GM23338 (cell line): ENCODE results near the gene DOP1A. TPM values are rescaled to one million over a fixed set of nuclear protein-coding genes. Genes with fewer than 3 reads are reported as not detected.

Experiments used
- ATAC-seq: fragments of 200-7000 bp; cut with Tn5 transposase; 3 replicates; pipeline ENCODE4 v1.9.1; 2020
- DNase-seq: peaks from one replicate; pipeline ENCODE4 v3.0.0-alpha.2; 2015; ENCODE audit warnings: low spot score
- H2AFZ ChIP-seq: fragments of 200-600 bp; sonication (generic); 2 replicates; pipeline ENCODE4 v1.8.0; 2016; ENCODE audit warnings: antibody characterized with exemption, mild to moderate bottlenecking, moderate library complexity
- H3F3A ChIP-seq: fragments of 200-600 bp; sonication (generic); replicated peaks from 2 replicates; pipeline ENCODE4 v1.8.0; 2017; ENCODE audit warnings: antibody characterized with exemption, mixed run types, low read depth
- H3K27ac ChIP-seq: fragments of 200-600 bp; sonication (generic); 2 replicates; pipeline ENCODE4 v1.6.1; 2016; ENCODE audit warnings: low read depth
- H3K27me3 ChIP-seq: fragments of 200-600 bp; sonication (generic); 2 replicates; pipeline ENCODE4 v1.8.0; 2016; ENCODE audit warnings: mild to moderate bottlenecking, mixed run types, moderate library complexity; ENCODE audit not compliant: insufficient read depth
- H3K36me3 ChIP-seq: fragments of 200-600 bp; sonication (generic); 2 replicates; pipeline ENCODE4 v1.8.0; 2016; ENCODE audit warnings: mild to moderate bottlenecking; ENCODE audit not compliant: insufficient read depth
- H3K4me1 ChIP-seq: fragments of 200-600 bp; sonication (generic); 2 replicates; pipeline ENCODE4 v1.8.0; 2016; ENCODE audit warnings: mild to moderate bottlenecking, moderate library complexity; ENCODE audit not compliant: insufficient read depth
- H3K4me2 ChIP-seq: fragments of 200-600 bp; sonication (generic); 2 replicates; pipeline ENCODE4 v1.7.1; 2017; ENCODE audit warnings: mixed run types
- H3K4me3 ChIP-seq: fragments of 200-600 bp; sonication (generic); 2 replicates; pipeline ENCODE4 v1.6.1; 2016; ENCODE audit warnings: mixed run types
- H3K79me2 ChIP-seq: fragments of 200-600 bp; sonication (generic); replicated peaks from 2 replicates; pipeline ENCODE4 v1.8.0; 2017; ENCODE audit warnings: mild to moderate bottlenecking; ENCODE audit not compliant: insufficient read depth
- H3K9me2 ChIP-seq: fragments of 200-600 bp; sonication (generic); 2 replicates; pipeline ENCODE4 v1.8.0; 2017; ENCODE audit not compliant: insufficient read depth
- H4K20me1 ChIP-seq: fragments of 200-600 bp; sonication (generic); replicated peaks from 2 replicates; pipeline ENCODE4 v1.8.0; 2017; ENCODE audit warnings: mild to moderate bottlenecking; ENCODE audit not compliant: insufficient read depth
- H3K27ac Mint-ChIP-seq: 2 replicates; pipeline ENCODE4 v1.8.0; 2020; ENCODE audit warnings: inconsistent platforms, mild to moderate bottlenecking, moderate library complexity, mixed read lengths
- H3K27me3 Mint-ChIP-seq: 3 replicates; pipeline ENCODE4 v1.8.0; 2022; ENCODE audit warnings: low read depth, mild to moderate bottlenecking, moderate library complexity, mixed read lengths, inconsistent platforms; ENCODE audit not compliant: insufficient read depth, poor library complexity
- H3K36me3 Mint-ChIP-seq: 3 replicates; pipeline ENCODE4 v1.8.0; 2021; ENCODE audit warnings: low read depth, mild to moderate bottlenecking, inconsistent platforms, moderate library complexity, mixed read lengths
- H3K4me1 Mint-ChIP-seq: 3 replicates; pipeline ENCODE4 v1.8.0; 2020; ENCODE audit warnings: mild to moderate bottlenecking, inconsistent platforms, mixed read lengths
- H3K4me3 Mint-ChIP-seq: 3 replicates; pipeline ENCODE4 v1.8.0; 2021; ENCODE audit warnings: moderate library complexity, mild to moderate bottlenecking, inconsistent platforms, mixed read lengths
- H3K9me3 Mint-ChIP-seq: 3 replicates; pipeline ENCODE4 v1.8.0; 2020; ENCODE audit warnings: moderate library complexity, mild to moderate bottlenecking, inconsistent platforms, mixed read lengths
- CREB1 ChIP-seq: fragments of 250-450 bp; sonication (Bioruptor Pico); IDR thresholded peaks from 2 replicates; pipeline ENCODE4 v1.5.0; 2020; ENCODE audit warnings: low read depth, mild to moderate bottlenecking, moderate library complexity
- EZH2 ChIP-seq: fragments of 200-600 bp; sonication (generic); IDR thresholded peaks from one replicate; pipeline ENCODE4 v1.8.0; 2017; ENCODE audit warnings: antibody characterized with exemption, mild to moderate bottlenecking, low read depth; ENCODE audit not compliant: unreplicated experiment
- EZH2phosphoT487 ChIP-seq: fragments of 200-600 bp; sonication (generic); IDR thresholded peaks from one replicate; pipeline ENCODE4 v1.8.1; 2018; ENCODE audit warnings: antibody characterized with exemption; ENCODE audit not compliant: unreplicated experiment
- JUNB ChIP-seq: IDR thresholded peaks from one replicate; pipeline ENCODE4 v1.6.1; 2016; ENCODE audit warnings: antibody characterized with exemption; ENCODE audit not compliant: unreplicated experiment
- STAT1 ChIP-seq: IDR thresholded peaks from one replicate; pipeline ENCODE4 v1.6.1; 2016; ENCODE audit warnings: antibody characterized with exemption; ENCODE audit not compliant: unreplicated experiment
- ZNF114 ChIP-seq: fragments of 250-450 bp; sonication (Bioruptor Pico); IDR thresholded peaks from 2 replicates; pipeline ENCODE4 v1.5.0; 2020; ENCODE audit warnings: mild to moderate bottlenecking, moderate library complexity
- ZNF331 ChIP-seq: fragments of 250-450 bp; sonication (Bioruptor Pico); IDR thresholded peaks from 2 replicates; pipeline ENCODE4 v1.5.0; 2020; ENCODE audit warnings: low read depth, mild to moderate bottlenecking, moderate library complexity
- ZNF462 ChIP-seq: fragments of 250-450 bp; sonication (Bioruptor Pico); IDR thresholded peaks from 2 replicates; pipeline ENCODE4 v1.5.0; 2020; ENCODE audit warnings: mild to moderate bottlenecking, moderate library complexity
- polyA plus RNA-seq: library from polyadenylated mRNA; unstranded; fragments of >200 nt; fragmentation: Nextera tagmentation; extraction: Ambion mirVana; gene quantifications from 2 replicates; pipeline ENCODE4 v1.2.1, GENCODE V29; 2016
- total RNA-seq: library from RNA; depleted of rRNA; stranded (reverse); fragments of >200 nt; shearing (Covaris generic); gene quantifications from 2 replicates; pipeline ENCODE4 v1.2.3, GENCODE V29; 2014

DOP1A gene
- total and polyA plus RNA-seq, 2 experiments from 2014 or later: 3.9 to 18.6 TPM

- Mint-ChIP-seq H3K9me3 (no peaks in the 10 kb centered on the region), H3K4me1 (peaks cover 10% of the 10 kb centered on the region; the same call in 2 of the 3 replicates), H3K4me3 (no peak overlapping the region), H3K36me3 (peaks cover 12% of the 10 kb centered on the region), H3K27ac (no peak overlapping the region), H3K27me3 (peaks cover 7% of the 10 kb centered on the region)
- Histone ChIP-seq H3K4me2 (no peak overlapping the region), H3K4me1 (no peaks in the 10 kb centered on the region), H2AFZ (no peak overlapping the region), H3K36me3 (peaks cover 9% of the 10 kb centered on the region; the same call in 1 of the 2 replicates), H4K20me1 (no peaks in the 10 kb centered on the region; the same call in 1 of the 2 replicates), H3K4me3 (no peak overlapping the region), H3F3A (no peaks in the 10 kb centered on the region), H3K9me2 (no peaks in the 10 kb centered on the region), H3K79me2 (no peaks in the 10 kb centered on the region), H3K27ac (no peak overlapping the region), H3K27me3 (no peaks in the 10 kb centered on the region)
- ATAC-seq: no peak
- no peak for DNase-seq
- no peak for TF ChIP-seq JUNB
Observed at GRCh38 chr6:83198486-83199172, 131.2 kb downstream of the DOP1A start.

DNA sequence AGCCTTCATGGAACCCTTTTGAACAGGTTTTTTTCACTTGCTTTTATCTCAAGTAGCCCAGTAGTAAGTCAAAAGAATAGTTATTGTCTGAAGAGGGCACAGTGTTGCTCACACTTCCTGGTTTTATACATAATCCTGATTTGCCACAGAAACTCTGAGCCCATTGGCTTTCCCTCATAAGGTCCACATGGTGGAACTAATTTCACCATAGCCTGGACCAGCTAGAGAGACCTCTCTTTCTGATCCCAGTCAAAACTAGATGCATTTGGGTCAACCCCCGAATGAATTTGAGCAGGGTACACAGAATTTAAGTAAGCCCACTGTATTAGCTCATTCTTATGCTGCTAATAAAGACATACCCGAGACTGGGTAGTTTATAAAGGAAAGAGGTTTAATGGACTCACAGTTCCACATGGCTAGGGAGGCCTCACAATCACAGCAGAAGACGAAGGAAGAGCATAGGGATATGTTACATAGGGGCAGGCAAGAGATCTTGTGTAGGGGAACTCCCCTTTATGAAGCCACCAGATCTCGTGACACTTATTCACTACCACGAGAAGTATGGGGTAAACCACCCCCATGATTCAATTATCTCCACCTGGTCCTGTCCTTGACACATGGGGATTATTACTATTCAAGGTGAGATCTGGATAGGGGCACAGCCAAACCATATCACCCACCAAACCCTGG, 131.8 kb downstream of the DOP1A start:
- ATAC-seq (no peak), DNase-seq (no peak)
- Histone ChIP-seq H3K36me3 (peaks cover 9% of the 10 kb centered on the region; the same call in 1 of the 2 replicates), H3K4me1 (no peaks in the 10 kb centered on the region), H3K4me3 (no peak overlapping the region), H3K4me2 (no peak overlapping the region), H4K20me1 (no peaks in the 10 kb centered on the region; the same call in 1 of the 2 replicates), H3K27ac (no peak overlapping the region), H3K27me3 (no peaks in the 10 kb centered on the region), H3K79me2 (no peaks in the 10 kb centered on the region), H3K9me2 (no peaks in the 10 kb centered on the region), H2AFZ (no peak overlapping the region), H3F3A (no peaks in the 10 kb centered on the region)
- Mint-ChIP-seq H3K9me3 (no peaks in the 10 kb centered on the region), H3K36me3 (peaks cover 11% of the 10 kb centered on the region), H3K27me3 (peaks cover 3% of the 10 kb centered on the region), H3K4me3 (no peak overlapping the region), H3K4me1 (peaks cover 6% of the 10 kb centered on the region; the same call in 2 of the 3 replicates), H3K27ac (no peak overlapping the region)
- TF ChIP-seq CREB1 (CRISPR knock-in tag): no peak

DNA sequence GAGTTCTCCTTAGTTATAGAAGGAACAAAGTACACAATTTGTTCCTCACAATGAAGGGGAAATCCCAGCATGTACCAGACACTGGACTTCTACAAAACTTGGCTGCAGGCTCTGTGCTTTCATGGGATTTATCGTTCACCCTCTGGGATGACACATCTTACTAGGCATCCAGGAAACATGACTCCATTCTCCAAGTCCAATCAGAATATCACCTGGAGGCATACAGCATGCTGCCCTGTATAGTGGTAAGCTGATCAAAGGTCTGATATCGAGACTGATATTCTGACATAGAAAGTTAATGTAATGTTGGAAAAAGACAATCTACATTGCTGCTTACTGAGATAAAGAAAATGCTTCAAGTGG, 132.4 kb downstream of the DOP1A start:
- Mint-ChIP-seq H3K27ac (no peak overlapping the region), H3K27me3 (peaks cover 2% of the 10 kb centered on the region), H3K9me3 (no peaks in the 10 kb centered on the region), H3K36me3 (peaks cover 10% of the 10 kb centered on the region), H3K4me3 (no peak overlapping the region), H3K4me1 (peaks cover 2% of the 10 kb centered on the region; the same call in 1 of the 3 replicates)
- H3F3A ChIP-seq: no peaks in the 10 kb centered on the region
- peaks cover 9% of the 10 kb centered on the region; the same call in 1 of the 2 replicates for H3K36me3 ChIP-seq
- no peaks in the 10 kb centered on the region for H3K79me2 ChIP-seq
- H3K4me2 ChIP-seq: no peak overlapping the region
- DNase-seq (no peak), ATAC-seq (no peak)
- no peak overlapping the region for H3K4me3 ChIP-seq
- no peaks in the 10 kb centered on the region for H3K9me2 ChIP-seq
- H3K27ac ChIP-seq: no peak overlapping the region
- H2AFZ ChIP-seq: no peak overlapping the region
- H4K20me1 ChIP-seq: no peaks in the 10 kb centered on the region; the same call in 1 of the 2 replicates
- no peaks in the 10 kb centered on the region for H3K27me3 ChIP-seq
- no peaks in the 10 kb centered on the region for H3K4me1 ChIP-seq
- no peak for TF ChIP-seq ZNF114 (CRISPR knock-in tag)
- TF ChIP-seq EZH2phosphoT487: no peak
- TF ChIP-seq STAT1: no peak
- no peak for TF ChIP-seq EZH2
- no peak for TF ChIP-seq ZNF462 (CRISPR knock-in tag)
- TF ChIP-seq ZNF331: no peak
- no peak for TF ChIP-seq CREB1 (CRISPR knock-in tag)
